HCT116 (cell line): Measurements from ENCODE around the gene CGB2. TPM values are rescaled to one million over a fixed set of nuclear protein-coding genes. Genes with fewer than 3 reads are reported as not detected.

ENCODE experiments used
- ATAC-seq: fragments of 200-7000 bp; cut with Tn5 transposase; 2 replicates; pipeline ENCODE4 v1.9.1; 2020; ENCODE audit warnings: mild to moderate bottlenecking, moderate library complexity
- BruUV-seq: library from RNA; stranded (reverse); fragments of 400-500 nt; replicated peaks from 2 replicates; lab custom pipeline; 2021; lab: Mats Ljungman, UMichigan
- CTCF ChIA-PET: fragments of 300-600 bp; sonication (Branson Sonifier 250); formaldehyde crosslinking; loops from one replicate; lab custom pipeline; 2021; ENCODE audit warnings: antibody characterized with exemption; lab: Charles Lee
- POLR2A ChIA-PET: fragments of 300-600, 350-600 bp; sonication (Branson Sonifier 250); formaldehyde crosslinking; loops from one replicate; lab custom pipeline; 2021; ENCODE audit warnings: antibody characterized with exemption; lab: Charles Lee
- RAD21 ChIA-PET, 2 experiments: fragments of 300-600 bp; sonication (Branson Sonifier 250); formaldehyde crosslinking; loops; one replicate each; lab custom pipeline; 2023; ENCODE audit warnings: low total read pairs in 2 of 2; ENCODE audit not compliant: uncharacterized antibody in 2 of 2, unreplicated experiment in 2 of 2, low non-redundant PET in 1 of 2; lab: Charles Lee
- DNase-seq: peaks from one replicate; pipeline ENCODE4 v3.0.0-alpha.2; 2010; ENCODE audit warnings: low read depth, low spot score
- H2AFZ ChIP-seq: fragments of 200-600 bp; shearing (Covaris generic), sonication (generic); 2 replicates; pipeline ENCODE4 v1.6.1; 2017; ENCODE audit warnings: low read depth, mixed run types, mixed read lengths, antibody characterized with exemption, low read length; ENCODE audit not compliant: poor library complexity, severe bottlenecking
- H3K27ac ChIP-seq: 2 replicates; pipeline ENCODE4 v1.5.1; 2012; ENCODE audit warnings: low read depth, low read length
- H3K27me3 ChIP-seq: fragments of 200-600 bp; sonication (generic); 2 replicates; pipeline ENCODE4 v1.6.1; 2016; ENCODE audit warnings: mixed run types, low read length, mixed read lengths; ENCODE audit not compliant: insufficient read depth
- H3K36me3 ChIP-seq, 2 experiments: fragments of 200-500 bp in 1 of 2; fragments of 200-600 bp in 1 of 2; sonication (Bioruptor generic) in 1 of 2; sonication (generic) in 1 of 2; 2 replicates each; pipeline versions ENCODE4 v1.5.1 to v1.6.1; 2014 to 2016; ENCODE audit warnings: low read length in 2 of 2, inconsistent platforms in 1 of 2, mixed read lengths in 1 of 2, mixed run types in 1 of 2; ENCODE audit not compliant: insufficient read depth in 2 of 2, control insufficient read depth in 1 of 2
- H3K4me1 ChIP-seq, 2 experiments: fragments of 200-600 bp in 1 of 2; sonication (generic) in 1 of 2; 2 replicates each; pipeline versions ENCODE4 v1.5.1 to v1.6.1; 2012 to 2017; ENCODE audit warnings: low read length in 2 of 2, inconsistent platforms in 1 of 2, mild to moderate bottlenecking in 1 of 2, mixed read lengths in 1 of 2, mixed run types in 1 of 2, moderate library complexity in 1 of 2; ENCODE audit not compliant: insufficient read depth in 2 of 2, control insufficient read depth in 1 of 2
- H3K4me2 ChIP-seq: fragments of 200-600 bp; sonication (generic); 2 replicates; pipeline ENCODE4 v1.6.1; 2017; ENCODE audit warnings: mixed run types, low read length, mixed read lengths
- H3K4me3 ChIP-seq, 2 experiments: fragments of 200-600 bp in 1 of 2; sonication (generic) in 1 of 2; replicated peaks in 1 of 2; 2 replicates each; pipeline ENCODE4 v1.5.1; 2011 to 2016; ENCODE audit warnings: low read length in 2 of 2, control low read depth in 1 of 2, low read depth in 1 of 2, mild to moderate bottlenecking in 1 of 2, mixed read lengths in 1 of 2, mixed run types in 1 of 2
- H3K79me2 ChIP-seq: fragments of 200-600 bp; sonication (generic); 2 replicates; pipeline ENCODE4 v1.6.1; 2017; ENCODE audit warnings: mild to moderate bottlenecking, mixed run types, low read length, moderate library complexity, mixed read lengths; ENCODE audit not compliant: insufficient read depth
- H3K9ac ChIP-seq: fragments of 200-600 bp; sonication (generic); 2 replicates; pipeline ENCODE4 v1.6.1; 2016; ENCODE audit warnings: low read length, mixed read lengths
- H3K9me2 ChIP-seq: fragments of 200-600 bp; sonication (generic), shearing (Covaris generic); 2 replicates; pipeline ENCODE4 v1.6.1; 2017; ENCODE audit warnings: mixed run types, mild to moderate bottlenecking, moderate library complexity; ENCODE audit not compliant: insufficient read depth
- H3K9me3 ChIP-seq, 2 experiments: fragments of 200-500 bp in 1 of 2; fragments of 200-600 bp in 1 of 2; sonication (Bioruptor generic) in 1 of 2; sonication (generic) in 1 of 2; 2 replicates each; pipeline ENCODE4 v1.6.1; 2014 to 2017; ENCODE audit warnings: low read length in 2 of 2, mixed read lengths in 2 of 2, inconsistent platforms in 1 of 2, low read depth in 1 of 2, mild to moderate bottlenecking in 1 of 2, mixed run types in 1 of 2, moderate library complexity in 1 of 2; ENCODE audit not compliant: control insufficient read depth in 1 of 2, insufficient read depth in 1 of 2
- H4K20me1 ChIP-seq: fragments of 200-600 bp; sonication (generic), shearing (Covaris generic); 2 replicates; pipeline ENCODE4 v1.6.1; 2017; ENCODE audit warnings: mixed run types, mild to moderate bottlenecking, moderate library complexity; ENCODE audit not compliant: insufficient read depth
- CTCF ChIP-seq, 3 experiments: fragments of 200-600 bp in 1 of 3; sonication (generic) in 1 of 3; IDR thresholded peaks in 2 of 3; conservative IDR thresholded peaks in 1 of 3; 2 replicates each; pipeline ENCODE4 v1.5.1; 2012 to 2017; ENCODE audit warnings: low read depth in 2 of 3, low read length in 2 of 3, antibody characterized with exemption in 1 of 3, borderline replicate concordance in 1 of 3, control low read depth in 1 of 3, mild to moderate bottlenecking in 1 of 3, mixed read lengths in 1 of 3, mixed run types in 1 of 3, moderate library complexity in 1 of 3; ENCODE audit not compliant: insufficient read depth in 1 of 3
- FOSL1 ChIP-seq: IDR thresholded peaks from 2 replicates; pipeline ENCODE4 v1.6.1; 2012; ENCODE audit warnings: low read depth
- MAX ChIP-seq: IDR thresholded peaks from 2 replicates; pipeline ENCODE4 v1.6.1; 2012
- SP1 ChIP-seq: IDR thresholded peaks from 2 replicates; pipeline ENCODE4 v1.6.1; 2012; ENCODE audit warnings: low read depth
- SRF ChIP-seq: IDR thresholded peaks from 2 replicates; pipeline ENCODE4 v1.6.1; 2012; ENCODE audit warnings: low read depth
- TCF7L2 ChIP-seq: IDR thresholded peaks from 2 replicates; pipeline ENCODE4 v1.7.0; 2011; ENCODE audit warnings: borderline replicate concordance, inconsistent platforms; ENCODE audit not compliant: insufficient read depth, insufficient read length; ENCODE audit errors: extremely low read depth
- ZBTB33 ChIP-seq: IDR thresholded peaks from 2 replicates; pipeline ENCODE4 v1.6.1; 2011; ENCODE audit warnings: mild to moderate bottlenecking, low read length, moderate library complexity; ENCODE audit not compliant: insufficient replicate concordance; ENCODE audit errors: extremely low read depth
- intact Hi-C: fragments of 100-400 bp; cut with micrococcal nuclease; formaldehyde crosslinking; loops from 2 replicates; pipeline ENCODE4 v1.10.0; 2022
- microRNA-seq: library from miRNA; unstranded; fragments of <30 nt; microRNA quantifications from one replicate; pipeline ENCODE4, GENCODE V29; 2016; ENCODE audit warnings: borderline number of aligned reads
- total RNA-seq: library from RNA; stranded (reverse); gene quantifications from one replicate; pipeline ENCODE4 v1.2.1, GENCODE V29; 2021; ENCODE audit not compliant: unreplicated experiment

CGB2 gene
- total RNA-seq, 1 experiment from 2014 or later = 5.0 TPM

GRCh38 chr19:49081273-49081672 lies 49.6 kb downstream of the CGB2 start:
- Histone ChIP-seq H3K27me3 (no peaks in the 10 kb centered on the region), H2AFZ (no peak overlapping the region), H3K4me3 (no peak overlapping the region), H3K9me3 (no peaks in the 10 kb centered on the region), H3K27ac (no peak overlapping the region), H3K4me1 (peaks cover under 1 to 10% of the 10 kb centered on the region in 2 experiments; a peak in 3 of 4 replicates), H3K4me2 (no peak overlapping the region), H3K36me3 (peaks cover 0 to 2% of the 10 kb centered on the region in 2 experiments; a peak in 1 of 4 replicates), H3K79me2 (peaks cover 10% of the 10 kb centered on the region)
- CTCF ChIA-PET = no interaction called here
- no peak for DNase-seq
- ATAC-seq = no peak
- intact Hi-C loops = no loop called here
- TF ChIP-seq CTCF (IDR thresholded peaks at IDR 0.05 in 2 of 3, conservative IDR thresholded peaks at IDR 0.05 in 1 of 3; ENCODE audit: borderline replicate concordance in 1 of 3, insufficient read depth in 1 of 3, low read depth in 2 of 3, low read length in 2 of 3) = no peak
- TF ChIP-seq MAX = no peak
- no peak for TF ChIP-seq SRF
- no peak for TF ChIP-seq FOSL1
- TF ChIP-seq TCF7L2 = no peak
- no peak for TF ChIP-seq SP1
- no peak for TF ChIP-seq ZBTB33
- TF ChIP-seq, all 23 proteins: peak for 0
- RAD21 ChIA-PET = no interaction called here
- Histone ChIP-seq H4K20me1 (peaks cover 7% of the 10 kb centered on the region; the same call in 1 of the 2 replicates), H3K9me2 (no peaks in the 10 kb centered on the region), H3K9ac (no peak overlapping the region)
- POLR2A ChIA-PET = no interaction called here
- no TSS peak for BruUV-seq

Small RNA genes lying within 50 kb of the gene (microRNA-seq; reads per million reads assigned to microRNA genes)
- not detected for gene MIR6798

Other genes starting within 250 kb of the CGB2 start
- gene BCAT2, start 220.9 kb upstream of the CGB2 start, total RNA-seq = 66.1 TPM
- gene HSD17B14, start 195.4 kb upstream of the CGB2 start, total RNA-seq = 3.9 TPM
- gene PLEKHA4, start 163.3 kb upstream of the CGB2 start, total RNA-seq = 20.4 TPM
- 50.3 TPM for gene PPP1R15A, start 159.5 kb upstream of the CGB2 start, total RNA-seq
- not detected for gene TULP2, start 133.1 kb upstream of the CGB2 start, total RNA-seq
- 88.8 TPM for gene NUCB1, start 131.6 kb upstream of the CGB2 start, total RNA-seq
- gene DHDH, start 98.2 kb upstream of the CGB2 start, total RNA-seq = 8.6 TPM
- 96.4 TPM for gene BAX, start 77.0 kb upstream of the CGB2 start, total RNA-seq
- gene FTL, start 66.6 kb upstream of the CGB2 start, total RNA-seq = 1,885 TPM
- 50.7 TPM for gene GYS1, start 38.6 kb upstream of the CGB2 start, total RNA-seq
- gene RUVBL2, start 38.0 kb upstream of the CGB2 start, total RNA-seq = 270 TPM
- gene LHB, start 14.8 kb upstream of the CGB2 start, total RNA-seq = 3.7 TPM
- gene CGB3, start 7.6 kb upstream of the CGB2 start, total RNA-seq = not detected
- 0.76 TPM for gene CGB1, start 5.0 kb downstream of the CGB2 start, total RNA-seq
- gene CGB5, start 12.0 kb downstream of the CGB2 start, total RNA-seq = not detected
- 0.34 TPM for gene CGB8, start 17.2 kb downstream of the CGB2 start, total RNA-seq
- 5.4 TPM for gene CGB7, start 25.9 kb downstream of the CGB2 start, total RNA-seq
- gene NTF4, start 32.9 kb downstream of the CGB2 start, total RNA-seq = 1.7 TPM
- not detected for gene KCNA7, start 40.8 kb downstream of the CGB2 start, total RNA-seq
- 236 TPM for gene SNRNP70, start 53.6 kb downstream of the CGB2 start, total RNA-seq
- gene LIN7B, start 82.5 kb downstream of the CGB2 start, total RNA-seq = 7.2 TPM
- 2.2 TPM for gene C19orf73, start 87.3 kb downstream of the CGB2 start, total RNA-seq
- 28.1 TPM for gene PPFIA3, start 87.7 kb downstream of the CGB2 start, total RNA-seq
- gene HRC, start 123.5 kb downstream of the CGB2 start, total RNA-seq = not detected
- gene TRPM4, start 125.9 kb downstream of the CGB2 start, total RNA-seq = 44.2 TPM